ENCODE measurements around the gene TMEM185B.
"Not testable (repeated sequence)": the region's sequence is repeated elsewhere in the genome, so short reads cannot be mapped to it uniquely, and the experiment has no call there.

The TMEM185B gene

GRCh38 chr2:120208381-120209353 is 14.5 kb downstream of the TMEM185B start:
- DNase-seq (ENCODE audit: low read depth), result no peak

GRCh38 chr2:120206022-120206581 is 17.1 kb downstream of the TMEM185B start:
- no peak for DNase-seq (ENCODE audit: low read depth)

GRCh38 chr2:120204945-120205670 is 18.1 kb downstream of the TMEM185B start:
- DNase-seq (ENCODE audit: low read depth), result no peak

GRCh38 chr2:120204417-120204816 is 18.8 kb downstream of the TMEM185B start:
- no peak for DNase-seq (ENCODE audit: low read depth)

GRCh38 chr2:120204022-120204405 is 19.2 kb downstream of the TMEM185B start:
- DNase-seq (ENCODE audit: low read depth), result no peak

- DNase-seq (ENCODE audit: low read depth), result no peak
These were observed 19.8 kb downstream of the TMEM185B start for GRCh38 chr2:120203251-120204021.

GRCh38 chr2:120199817-120200459 is 23.3 kb downstream of the TMEM185B start:
- DNase-seq (ENCODE audit: low read depth), result not testable (repeated sequence)

GRCh38 chr2:120195553-120195952 is 27.6 kb downstream of the TMEM185B start:
- no peak for DNase-seq (ENCODE audit: low read depth)

GRCh38 chr2:120192280-120192679 is 30.9 kb downstream of the TMEM185B start:
- no peak for DNase-seq (ENCODE audit: low read depth)

GRCh38 chr2:120189189-120189588 is 34.0 kb downstream of the TMEM185B start:
- no peak for DNase-seq (ENCODE audit: low read depth)

GRCh38 chr2:120182019-120182560 is 41.1 kb downstream of the TMEM185B start:
- DNase-seq (ENCODE audit: low read depth), result no peak

GRCh38 chr2:120180066-120180465 is 43.1 kb downstream of the TMEM185B start:
- DNase-seq (ENCODE audit: low read depth), result no peak

GRCh38 chr2:120179396-120179795 is 43.8 kb downstream of the TMEM185B start:
- no peak for DNase-seq (ENCODE audit: low read depth)

GRCh38 chr2:120177973-120178372 is 45.2 kb downstream of the TMEM185B start:
- DNase-seq (ENCODE audit: low read depth), result no peak

GRCh38 chr2:120177001-120177621 is 46.1 kb downstream of the TMEM185B start:
- peak; percentile 61 for DNase-seq (ENCODE audit: low read depth)

GRCh38 chr2:120176526-120176925 is 46.7 kb downstream of the TMEM185B start:
- no peak for DNase-seq (ENCODE audit: low read depth)

GRCh38 chr2:120174963-120175581 is 48.1 kb downstream of the TMEM185B start:
- DNase-seq (ENCODE audit: low read depth), result no peak

Measured in T follicular helper cell (primary cell).